NCI-H2196 treated with DMSO at 0.1 percent for 48 hours (cell line): Measurements from ENCODE around the gene NOP58.
"Not testable (repeated sequence)": the region's sequence is repeated elsewhere in the genome, so short reads cannot be mapped to it uniquely, and the experiment has no call there.

Experiments
- DNase-seq: peaks from one replicate; lab custom pipeline; 2025; ENCODE audit not compliant: unreplicated experiment; lab: John Stamatoyannopoulos, UW

The NOP58 gene

GRCh38 chr2:202299712-202300111 is 34.1 kb downstream of the NOP58 start:
- no peak for DNase-seq

- no peak for DNase-seq
These were observed 40.5 kb downstream of the NOP58 start for GRCh38 chr2:202306034-202306433.

GRCh38 chr2:202307690-202308089 is 42.1 kb downstream of the NOP58 start:
- DNase-seq: no peak

DNA sequence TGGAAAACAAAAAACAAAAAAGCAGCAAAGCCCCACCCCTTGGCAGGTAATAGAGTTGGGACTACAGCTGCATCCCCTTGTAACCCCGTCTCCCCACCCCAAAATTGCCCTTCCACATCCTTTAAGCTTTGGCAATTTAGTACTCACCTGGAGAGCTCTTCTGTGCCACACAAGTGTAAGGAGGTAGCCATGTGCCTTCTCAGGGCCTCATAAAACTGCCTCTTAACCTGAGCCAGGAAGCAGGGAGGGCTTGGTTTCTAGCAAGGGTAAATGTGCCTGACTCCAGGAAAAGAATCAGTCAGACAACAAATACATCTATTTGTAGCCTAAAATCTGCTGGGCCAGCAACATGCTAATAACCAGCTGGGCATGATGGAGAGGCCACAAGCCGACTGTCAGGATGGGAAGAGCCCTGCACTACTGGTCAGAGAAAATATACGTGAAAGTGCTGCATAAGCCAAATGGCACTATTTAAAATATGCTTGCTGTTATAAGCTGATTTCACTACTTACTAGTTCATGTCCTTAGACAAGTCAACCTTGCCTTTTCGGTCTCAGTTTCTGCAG is 46.3 kb downstream of the NOP58 start:
- no peak for DNase-seq

- DNase-seq: no peak
These were observed 48.6 kb downstream of the NOP58 start for GRCh38 chr2:202314116-202314515.

GRCh38 chr2:202317080-202317857 is 51.7 kb downstream of the NOP58 start:
- no peak for DNase-seq

GRCh38 chr2:202320362-202320761 is 54.8 kb downstream of the NOP58 start:
- not testable (repeated sequence) for DNase-seq

DNA sequence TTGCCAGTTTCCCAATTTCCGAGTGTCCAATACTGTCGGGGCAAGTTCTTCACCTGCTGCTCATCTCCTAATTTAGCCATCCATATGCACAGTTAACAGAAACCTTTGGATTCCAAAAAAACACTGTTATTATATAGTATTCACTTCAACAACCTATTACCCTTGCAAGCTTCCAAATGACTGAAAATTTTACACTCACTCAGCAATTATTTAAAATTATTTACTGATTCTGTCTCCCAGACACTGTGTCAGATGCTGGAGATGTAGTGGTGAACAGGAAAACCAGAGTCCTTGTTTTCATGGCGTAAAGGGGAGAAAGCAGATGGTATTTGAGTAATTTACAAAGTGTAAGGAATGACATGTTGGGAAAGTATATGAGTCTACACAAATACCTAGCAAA is 56.9 kb downstream of the NOP58 start:
- DNase-seq: no peak

DNA sequence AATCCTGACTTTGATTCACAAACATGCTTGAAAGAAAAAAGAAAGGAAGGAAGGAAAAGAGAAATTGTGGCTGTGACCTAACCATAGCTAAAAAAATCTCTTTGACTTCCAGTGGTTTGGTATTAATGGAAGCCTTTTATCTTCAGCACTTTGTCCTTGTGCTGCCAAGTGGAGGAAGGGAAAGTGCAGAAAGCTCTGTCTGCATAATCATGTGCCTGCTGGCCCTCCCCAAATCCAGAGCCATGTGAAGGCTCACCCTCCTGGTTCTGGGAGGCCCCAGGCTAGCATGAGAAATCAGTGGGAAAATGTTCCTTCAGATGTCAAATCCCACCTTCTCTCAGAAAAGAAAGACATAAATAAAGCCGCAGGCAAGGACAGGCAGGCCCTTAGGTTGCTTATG is 62.3 kb downstream of the NOP58 start:
- no peak for DNase-seq

DNA sequence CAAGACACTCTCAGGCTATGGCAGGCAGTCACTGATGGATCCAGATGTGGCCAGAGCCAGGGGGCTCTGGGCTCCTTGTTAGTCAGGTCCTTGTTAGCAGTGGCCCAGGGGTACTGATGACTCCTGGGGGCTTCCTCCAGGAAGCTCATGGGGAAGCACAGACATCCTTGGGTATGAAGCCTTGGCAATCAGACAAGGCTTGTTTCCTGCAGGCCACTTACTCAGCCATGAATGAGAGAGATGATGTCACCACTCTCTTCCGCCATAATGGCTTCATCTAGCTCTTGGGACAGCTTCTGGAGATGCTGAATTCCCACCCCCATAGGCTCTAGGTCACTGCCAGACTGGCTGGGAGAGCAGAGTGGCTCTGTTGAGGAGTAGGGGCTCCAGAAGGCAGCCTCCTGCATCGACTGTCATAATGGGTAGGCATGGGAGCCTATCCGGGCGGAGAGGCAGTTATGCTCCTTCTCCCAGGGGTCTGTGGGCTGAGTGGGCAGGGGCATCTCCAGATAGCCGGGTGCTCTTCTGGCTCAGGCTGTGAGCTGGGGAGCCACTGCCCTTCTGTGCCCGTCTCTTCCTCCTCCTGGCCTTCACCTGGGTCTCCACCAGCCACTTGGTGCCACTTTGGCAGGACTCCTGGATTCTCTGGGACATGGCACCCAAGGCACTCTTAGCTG is 70.4 kb downstream of the NOP58 start:
- no peak for DNase-seq

DNA sequence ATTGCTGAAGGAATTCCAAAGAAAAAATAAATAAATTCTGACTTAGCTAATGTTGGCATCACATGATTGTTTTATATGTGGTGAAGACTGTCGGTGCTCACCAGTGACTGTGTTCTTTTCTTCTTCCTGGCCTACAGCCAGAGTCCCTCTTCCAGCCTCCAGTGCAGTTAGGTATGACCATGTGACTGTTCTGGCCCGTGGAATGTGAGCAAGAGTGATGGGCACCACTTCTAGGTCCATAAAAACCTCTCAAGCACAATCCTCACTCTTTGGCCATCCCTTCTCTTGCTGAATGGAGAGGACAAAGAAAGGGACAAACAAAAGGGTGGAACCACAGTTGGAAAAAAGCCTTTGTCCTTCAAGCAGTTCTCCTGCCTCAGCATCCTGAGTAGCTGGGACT is 71.6 kb downstream of the NOP58 start:
- no peak for DNase-seq

- DNase-seq: no peak
These were observed 72.3 kb downstream of the NOP58 start for GRCh38 chr2:202337706-202338346.

- no peak for DNase-seq
These were observed 73.7 kb downstream of the NOP58 start for GRCh38 chr2:202339071-202339870.

DNA sequence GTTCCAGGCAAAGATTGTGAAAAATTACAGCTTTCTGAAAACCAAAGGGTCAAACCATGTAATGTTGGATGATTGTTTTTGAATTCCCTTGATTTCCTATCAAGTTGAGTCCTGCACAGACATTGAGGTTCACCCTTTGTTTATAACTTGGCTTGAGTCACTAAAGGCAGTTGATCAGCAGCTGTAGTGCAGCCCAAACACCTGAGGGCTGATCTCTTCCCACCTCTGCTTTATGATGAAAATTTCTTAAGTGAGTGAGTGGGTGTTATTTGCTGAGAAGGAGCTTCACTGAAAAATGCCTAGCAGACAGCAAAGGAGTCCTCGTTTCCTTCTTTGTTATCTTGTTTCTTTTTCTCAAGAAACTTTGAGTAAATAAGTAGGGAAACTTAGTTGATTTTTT is 78.6 kb downstream of the NOP58 start:
- no peak for DNase-seq

DNA sequence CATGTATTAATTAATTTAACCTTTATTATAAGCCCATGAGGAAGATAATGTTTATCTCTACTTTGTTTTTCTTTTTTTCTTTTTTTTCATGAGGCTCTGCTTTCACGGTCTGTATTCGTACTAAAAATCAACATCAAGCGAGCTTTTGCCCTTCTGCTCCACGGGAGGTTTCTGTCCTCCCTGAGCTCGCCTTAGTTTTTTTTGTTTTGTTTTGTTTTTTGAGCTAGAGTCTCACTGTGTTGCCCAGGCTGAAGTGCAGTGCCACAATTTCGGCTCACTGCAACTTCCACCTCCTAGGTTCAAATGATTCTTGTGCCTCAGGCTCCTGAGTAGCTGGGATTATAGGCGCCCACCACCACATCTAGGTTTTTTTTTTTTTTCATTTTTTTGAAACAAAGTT is 80.6 kb downstream of the NOP58 start:
- DNase-seq: no peak
